HepG2 (cell line): ENCODE measurements around the gene CIAO3. TPM values are rescaled to one million over a fixed set of nuclear protein-coding genes. Genes with fewer than 3 reads are reported as not detected.
A peak's percentile ranks its signal among the peaks of the same experiment; 100 is the strongest.

ENCODE experiments used
- HNF4A ChIP-seq: sonication (generic); formaldehyde crosslinking; IDR thresholded peaks from 2 replicates; pipeline ENCODE4 v1.4.0; 2020; ENCODE audit warnings: missing genetic modification reagents
- SSRP1 ChIP-seq: IDR thresholded peaks from 2 replicates; pipeline ENCODE4 v1.6.1; 2016; ENCODE audit warnings: control low read depth
- STAG1 ChIP-seq: sonication (generic); formaldehyde crosslinking; IDR thresholded peaks from 2 replicates; pipeline ENCODE4 v1.4.0; 2020; ENCODE audit warnings: missing genetic modification reagents
- TBX3 ChIP-seq: fragments of 450-650 bp; IDR thresholded peaks from 2 replicates; pipeline ENCODE4 v1.6.1; 2017; ENCODE audit warnings: antibody characterized with exemption, mild to moderate bottlenecking, inconsistent platforms, borderline replicate concordance
- ZMAT3 ChIP-seq: sonication (generic); formaldehyde crosslinking; conservative IDR thresholded peaks from 2 replicates; pipeline ENCODE4 v1.7.0; 2021; ENCODE audit warnings: missing genetic modification reagents
- ZNF143 ChIP-seq: sonication (generic); formaldehyde crosslinking; IDR thresholded peaks from 2 replicates; pipeline ENCODE4 v1.4.0; 2020; ENCODE audit warnings: missing genetic modification reagents
- ZNF207 ChIP-seq: fragments of 450-650 bp; IDR thresholded peaks from 2 replicates; pipeline ENCODE4 v1.6.1; 2016; ENCODE audit warnings: antibody characterized with exemption, borderline replicate concordance
- ZNF446 ChIP-seq: sonication (generic); formaldehyde crosslinking; IDR thresholded peaks from 2 replicates; pipeline ENCODE4 v1.5.0; 2020; ENCODE audit warnings: mild to moderate bottlenecking, missing genetic modification reagents
- ZNF703 ChIP-seq: sonication (generic); formaldehyde crosslinking; IDR thresholded peaks from 2 replicates; pipeline ENCODE4 v1.5.1; 2020; ENCODE audit warnings: missing genetic modification reagents, mild to moderate bottlenecking, moderate library complexity, borderline replicate concordance
- ZNF883 ChIP-seq: sonication (generic); formaldehyde crosslinking; IDR thresholded peaks from 2 replicates; pipeline ENCODE4 v1.5.1; 2020; ENCODE audit warnings: mild to moderate bottlenecking, missing genetic modification reagents; ENCODE audit errors: not compliant biosample characterization
- polyA plus RNA-seq, 8 experiments: library from polyadenylated mRNA; depleted of rRNA in 3 of 8; stranded (reverse) in 7 of 8; unstranded in 1 of 8; fragments of >200 nt; fragmentation: Illumina TruSeq in 4 of 8; extraction: Trizol in 4 of 8; gene quantifications; 2 replicates each; pipeline versions ENCODE4 v1.2.1 to v1.2.3, GENCODE V29; 2011 to 2016; ENCODE audit warnings: low read depth in 4 of 8, missing spikeins in 1 of 8, mixed read lengths in 1 of 8; ENCODE audit not compliant: insufficient read depth in 1 of 8
- total RNA-seq, 5 experiments: library from RNA; depleted of rRNA; stranded (reverse); fragments of >200 nt; fragmentation: Illumina TruSeq; extraction: Trizol; gene quantifications; 2 replicates each; pipeline ENCODE4 v1.2.3, GENCODE V29; 2016; ENCODE audit warnings: low read depth in 1 of 5
- TF ChIP-seq, protein P1 (sequence below): sonication (generic); formaldehyde crosslinking; IDR thresholded peaks from 2 replicates; pipeline ENCODE4 v1.4.0; 2020; ENCODE audit warnings: missing genetic modification reagents
- TF ChIP-seq, protein P2 (sequence below): sonication (generic); formaldehyde crosslinking; IDR thresholded peaks from 2 replicates; pipeline ENCODE4 v1.5.0; 2020; ENCODE audit warnings: missing genetic modification reagents, mild to moderate bottlenecking, borderline replicate concordance
- TF ChIP-seq, protein P3 (sequence below): sonication (generic); formaldehyde crosslinking; IDR thresholded peaks from 2 replicates; pipeline ENCODE4 v1.5.0; 2020; ENCODE audit warnings: mild to moderate bottlenecking, missing genetic modification reagents
- TF ChIP-seq, protein P4 (sequence below): sonication (generic); formaldehyde crosslinking; IDR thresholded peaks from 2 replicates; pipeline ENCODE4 v1.8.0; 2022; ENCODE audit warnings: mild to moderate bottlenecking, missing genetic modification reagents; ENCODE audit not compliant: insufficient replicate concordance
- TF ChIP-seq, protein P5 (sequence below): sonication (generic); formaldehyde crosslinking; IDR thresholded peaks from 2 replicates; pipeline ENCODE4 v1.4.0; 2020; ENCODE audit warnings: missing genetic modification reagents

Gene CIAO3
- total and polyA plus RNA-seq, 2 of the 13 experiments (the other 11 are each of a cell fraction or from before 2014, with no cell fraction given), result 21.7 to 25.0 TPM

DNA sequence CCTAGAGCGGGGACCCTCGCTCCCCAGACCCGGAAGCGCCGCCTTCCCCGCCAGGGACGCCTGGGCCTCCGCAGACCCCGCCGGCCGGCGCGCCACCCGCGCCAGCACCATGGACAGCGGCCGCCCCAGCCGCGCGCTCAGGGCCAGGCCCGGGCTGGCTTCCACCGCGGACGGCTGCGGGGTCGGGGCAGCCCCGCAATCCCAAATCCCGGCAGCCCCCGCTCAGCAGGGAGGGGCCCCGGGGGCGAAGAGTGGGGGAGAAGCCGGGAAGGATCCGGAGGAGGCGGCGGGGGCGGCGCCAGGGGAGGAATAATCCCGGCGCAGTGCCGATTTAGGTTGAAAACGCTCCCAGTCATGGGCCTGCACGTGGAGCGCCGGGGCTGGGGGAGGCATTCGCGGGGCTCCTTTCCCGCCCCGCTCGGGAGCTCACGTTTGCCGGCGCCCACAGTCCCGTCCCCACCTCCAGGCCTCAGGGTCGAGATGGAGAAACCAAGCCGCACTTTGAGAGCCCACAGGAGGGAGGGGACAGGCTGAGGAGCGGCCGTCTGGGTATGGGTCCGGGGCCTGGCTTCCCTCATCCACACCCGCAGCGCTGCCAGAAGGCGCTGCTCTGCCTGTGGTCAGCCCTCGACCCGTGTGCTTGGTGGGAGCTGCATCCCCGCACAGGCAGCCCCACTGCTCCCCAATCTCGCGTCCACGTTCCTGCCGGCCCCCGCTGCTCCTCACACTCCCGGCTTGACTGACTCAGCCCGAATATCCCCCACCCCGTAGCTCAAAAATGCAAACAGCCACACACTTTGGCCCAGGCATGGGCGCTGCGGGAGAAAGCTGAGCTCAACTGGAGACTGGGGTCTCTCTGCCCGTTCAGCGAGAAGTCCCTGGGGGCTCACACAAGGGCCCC is 39.9 kb downstream of the CIAO3 start (continued):
- TF ChIP-seq, protein P1, sequence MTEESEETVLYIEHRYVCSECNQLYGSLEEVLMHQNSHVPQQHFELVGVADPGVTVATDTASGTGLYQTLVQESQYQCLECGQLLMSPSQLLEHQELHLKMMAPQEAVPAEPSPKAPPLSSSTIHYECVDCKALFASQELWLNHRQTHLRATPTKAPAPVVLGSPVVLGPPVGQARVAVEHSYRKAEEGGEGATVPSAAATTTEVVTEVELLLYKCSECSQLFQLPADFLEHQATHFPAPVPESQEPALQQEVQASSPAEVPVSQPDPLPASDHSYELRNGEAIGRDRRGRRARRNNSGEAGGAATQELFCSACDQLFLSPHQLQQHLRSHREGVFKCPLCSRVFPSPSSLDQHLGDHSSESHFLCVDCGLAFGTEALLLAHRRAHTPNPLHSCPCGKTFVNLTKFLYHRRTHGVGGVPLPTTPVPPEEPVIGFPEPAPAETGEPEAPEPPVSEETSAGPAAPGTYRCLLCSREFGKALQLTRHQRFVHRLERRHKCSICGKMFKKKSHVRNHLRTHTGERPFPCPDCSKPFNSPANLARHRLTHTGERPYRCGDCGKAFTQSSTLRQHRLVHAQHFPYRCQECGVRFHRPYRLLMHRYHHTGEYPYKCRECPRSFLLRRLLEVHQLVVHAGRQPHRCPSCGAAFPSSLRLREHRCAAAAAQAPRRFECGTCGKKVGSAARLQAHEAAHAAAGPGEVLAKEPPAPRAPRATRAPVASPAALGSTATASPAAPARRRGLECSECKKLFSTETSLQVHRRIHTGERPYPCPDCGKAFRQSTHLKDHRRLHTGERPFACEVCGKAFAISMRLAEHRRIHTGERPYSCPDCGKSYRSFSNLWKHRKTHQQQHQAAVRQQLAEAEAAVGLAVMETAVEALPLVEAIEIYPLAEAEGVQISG (CRISPR knock-in tag), result peak; percentile 74
- TF ChIP-seq STAG1 (CRISPR knock-in tag), result no peak
- no peak for TF ChIP-seq HNF4A (CRISPR knock-in tag)
- no peak for TF ChIP-seq TBX3
- TF ChIP-seq ZNF207, result no peak
- no peak for TF ChIP-seq ZNF703 (CRISPR knock-in tag)
- TF ChIP-seq, protein P2, sequence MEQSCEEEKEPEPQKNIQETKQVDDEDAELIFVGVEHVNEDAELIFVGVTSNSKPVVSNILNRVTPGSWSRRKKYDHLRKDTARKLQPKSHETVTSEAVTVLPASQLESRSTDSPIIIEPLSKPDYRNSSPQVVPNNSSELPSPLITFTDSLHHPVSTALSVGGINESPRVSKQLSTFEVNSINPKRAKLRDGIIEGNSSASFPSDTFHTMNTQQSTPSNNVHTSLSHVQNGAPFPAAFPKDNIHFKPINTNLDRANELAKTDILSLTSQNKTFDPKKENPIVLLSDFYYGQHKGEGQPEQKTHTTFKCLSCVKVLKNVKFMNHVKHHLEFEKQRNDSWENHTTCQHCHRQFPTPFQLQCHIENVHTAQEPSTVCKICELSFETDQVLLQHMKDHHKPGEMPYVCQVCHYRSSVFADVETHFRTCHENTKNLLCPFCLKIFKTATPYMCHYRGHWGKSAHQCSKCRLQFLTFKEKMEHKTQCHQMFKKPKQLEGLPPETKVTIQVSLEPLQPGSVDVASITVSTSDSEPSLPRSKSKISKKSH (CRISPR knock-in tag), result no peak
- TF ChIP-seq, protein P3, sequence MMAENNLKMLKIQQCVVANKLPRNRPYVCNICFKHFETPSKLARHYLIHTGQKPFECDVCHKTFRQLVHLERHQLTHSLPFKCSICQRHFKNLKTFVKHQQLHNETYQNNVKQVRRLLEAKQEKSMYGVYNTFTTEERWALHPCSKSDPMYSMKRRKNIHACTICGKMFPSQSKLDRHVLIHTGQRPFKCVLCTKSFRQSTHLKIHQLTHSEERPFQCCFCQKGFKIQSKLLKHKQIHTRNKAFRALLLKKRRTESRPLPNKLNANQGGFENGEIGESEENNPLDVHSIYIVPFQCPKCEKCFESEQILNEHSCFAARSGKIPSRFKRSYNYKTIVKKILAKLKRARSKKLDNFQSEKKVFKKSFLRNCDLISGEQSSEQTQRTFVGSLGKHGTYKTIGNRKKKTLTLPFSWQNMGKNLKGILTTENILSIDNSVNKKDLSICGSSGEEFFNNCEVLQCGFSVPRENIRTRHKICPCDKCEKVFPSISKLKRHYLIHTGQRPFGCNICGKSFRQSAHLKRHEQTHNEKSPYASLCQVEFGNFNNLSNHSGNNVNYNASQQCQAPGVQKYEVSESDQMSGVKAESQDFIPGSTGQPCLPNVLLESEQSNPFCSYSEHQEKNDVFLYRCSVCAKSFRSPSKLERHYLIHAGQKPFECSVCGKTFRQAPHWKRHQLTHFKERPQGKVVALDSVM (CRISPR knock-in tag), result no peak
- TF ChIP-seq, protein P4, sequence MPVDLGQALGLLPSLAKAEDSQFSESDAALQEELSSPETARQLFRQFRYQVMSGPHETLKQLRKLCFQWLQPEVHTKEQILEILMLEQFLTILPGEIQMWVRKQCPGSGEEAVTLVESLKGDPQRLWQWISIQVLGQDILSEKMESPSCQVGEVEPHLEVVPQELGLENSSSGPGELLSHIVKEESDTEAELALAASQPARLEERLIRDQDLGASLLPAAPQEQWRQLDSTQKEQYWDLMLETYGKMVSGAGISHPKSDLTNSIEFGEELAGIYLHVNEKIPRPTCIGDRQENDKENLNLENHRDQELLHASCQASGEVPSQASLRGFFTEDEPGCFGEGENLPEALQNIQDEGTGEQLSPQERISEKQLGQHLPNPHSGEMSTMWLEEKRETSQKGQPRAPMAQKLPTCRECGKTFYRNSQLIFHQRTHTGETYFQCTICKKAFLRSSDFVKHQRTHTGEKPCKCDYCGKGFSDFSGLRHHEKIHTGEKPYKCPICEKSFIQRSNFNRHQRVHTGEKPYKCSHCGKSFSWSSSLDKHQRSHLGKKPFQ, result no peak
- TF ChIP-seq ZMAT3 (CRISPR knock-in tag), result peak; percentile 75; the same call in 1 of the 2 replicates
- no peak for TF ChIP-seq SSRP1 (CRISPR knock-in tag)
- TF ChIP-seq, protein P5, sequence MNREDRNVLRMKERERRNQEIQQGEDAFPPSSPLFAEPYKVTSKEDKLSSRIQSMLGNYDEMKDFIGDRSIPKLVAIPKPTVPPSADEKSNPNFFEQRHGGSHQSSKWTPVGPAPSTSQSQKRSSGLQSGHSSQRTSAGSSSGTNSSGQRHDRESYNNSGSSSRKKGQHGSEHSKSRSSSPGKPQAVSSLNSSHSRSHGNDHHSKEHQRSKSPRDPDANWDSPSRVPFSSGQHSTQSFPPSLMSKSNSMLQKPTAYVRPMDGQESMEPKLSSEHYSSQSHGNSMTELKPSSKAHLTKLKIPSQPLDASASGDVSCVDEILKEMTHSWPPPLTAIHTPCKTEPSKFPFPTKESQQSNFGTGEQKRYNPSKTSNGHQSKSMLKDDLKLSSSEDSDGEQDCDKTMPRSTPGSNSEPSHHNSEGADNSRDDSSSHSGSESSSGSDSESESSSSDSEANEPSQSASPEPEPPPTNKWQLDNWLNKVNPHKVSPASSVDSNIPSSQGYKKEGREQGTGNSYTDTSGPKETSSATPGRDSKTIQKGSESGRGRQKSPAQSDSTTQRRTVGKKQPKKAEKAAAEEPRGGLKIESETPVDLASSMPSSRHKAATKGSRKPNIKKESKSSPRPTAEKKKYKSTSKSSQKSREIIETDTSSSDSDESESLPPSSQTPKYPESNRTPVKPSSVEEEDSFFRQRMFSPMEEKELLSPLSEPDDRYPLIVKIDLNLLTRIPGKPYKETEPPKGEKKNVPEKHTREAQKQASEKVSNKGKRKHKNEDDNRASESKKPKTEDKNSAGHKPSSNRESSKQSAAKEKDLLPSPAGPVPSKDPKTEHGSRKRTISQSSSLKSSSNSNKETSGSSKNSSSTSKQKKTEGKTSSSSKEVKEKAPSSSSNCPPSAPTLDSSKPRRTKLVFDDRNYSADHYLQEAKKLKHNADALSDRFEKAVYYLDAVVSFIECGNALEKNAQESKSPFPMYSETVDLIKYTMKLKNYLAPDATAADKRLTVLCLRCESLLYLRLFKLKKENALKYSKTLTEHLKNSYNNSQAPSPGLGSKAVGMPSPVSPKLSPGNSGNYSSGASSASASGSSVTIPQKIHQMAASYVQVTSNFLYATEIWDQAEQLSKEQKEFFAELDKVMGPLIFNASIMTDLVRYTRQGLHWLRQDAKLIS (CRISPR knock-in tag), result no peak
- TF ChIP-seq ZNF143 (CRISPR knock-in tag), result no peak
- TF ChIP-seq ZNF883 (CRISPR knock-in tag), result peak; percentile 83
- TF ChIP-seq ZNF446 (CRISPR knock-in tag), result peak; percentile 97; the same call in 1 of the 2 replicates
